Measurements from ENCODE around the gene HP.
A peak's percentile ranks its signal among the peaks of the same experiment; 100 is the strongest.
"Not testable (repeated sequence)": the region's sequence is repeated elsewhere in the genome, so short reads cannot be mapped to it uniquely, and the experiment has no call there.

Gene HP

GRCh38 chr16:72054254-72054847, at the start of gene HP:
HP (plus strand) TSS chr16:72054505; CDS start chr16:72054653, 148 bp downstream.
- not testable (repeated sequence) for DNase-seq

- not testable (repeated sequence) for DNase-seq
Measured at GRCh38 chr16:72008065-72008423, 46.3 kb upstream of the HP start.

GRCh38 chr16:72008424-72009216, 45.7 kb upstream of the HP start, which contains the start of gene DHODH:
DHODH (plus strand) TSS chr16:72008744; CDS start chr16:72008765, 21 bp downstream.
- DNase-seq, result peak; percentile 81 to 98

- DNase-seq, result no peak
Measured at GRCh38 chr16:72009779-72010178, 44.5 kb upstream of the HP start.

GRCh38 chr16:72012607-72013006, 41.7 kb upstream of the HP start:
- DNase-seq, result no peak

GRCh38 chr16:72013389-72013788, 40.9 kb upstream of the HP start:
- no peak for DNase-seq

- DNase-seq, result no peak
Measured at GRCh38 chr16:72013888-72014581, 40.3 kb upstream of the HP start.

GRCh38 chr16:72014675-72015074, 39.6 kb upstream of the HP start:
- no peak for DNase-seq

GRCh38 chr16:72015124-72015523, 39.2 kb upstream of the HP start:
- no peak for DNase-seq

GRCh38 chr16:72018470-72018869, 35.8 kb upstream of the HP start:
- no peak for DNase-seq

- no peak for DNase-seq
Measured at GRCh38 chr16:72021043-72021442, 33.3 kb upstream of the HP start.

- no peak for DNase-seq
Measured at GRCh38 chr16:72022127-72022526, 32.2 kb upstream of the HP start.

GRCh38 chr16:72023962-72024361, 30.3 kb upstream of the HP start:
- no peak for DNase-seq

GRCh38 chr16:72024862-72025382, 29.4 kb upstream of the HP start:
- no peak for DNase-seq

- DNase-seq, result no peak
Measured at GRCh38 chr16:72025404-72026114, 28.7 kb upstream of the HP start.

GRCh38 chr16:72027669-72028378, 26.5 kb upstream of the HP start:
- no peak for DNase-seq

GRCh38 chr16:72029567-72030271, 24.6 kb upstream of the HP start:
- DNase-seq, result no peak

GRCh38 chr16:72033437-72033836, 20.9 kb upstream of the HP start:
- no peak for DNase-seq

GRCh38 chr16:72036098-72036497, 18.2 kb upstream of the HP start:
- no peak for DNase-seq

- no peak for DNase-seq
Measured at GRCh38 chr16:72042157-72042660, 12.1 kb upstream of the HP start.

GRCh38 chr16:72043058-72043457, 11.2 kb upstream of the HP start:
- DNase-seq, result no peak

Measured in cerebellar nuclear complex (tissue), 1 donor.